Hepatocyte (in vitro differentiated cells): Measurements from ENCODE around the gene KDM4E. TPM values are rescaled to one million over a fixed set of nuclear protein-coding genes. Genes with fewer than 3 reads are reported as not detected.

Experiments
- DNase-seq: peaks from one replicate; pipeline ENCODE4 v3.0.0-alpha.2; 2016; ENCODE audit warnings: low spot score
- H2AFZ ChIP-seq: fragments of 200-600 bp; sonication (generic); 2 replicates; pipeline ENCODE4 v1.6.0; 2016; ENCODE audit warnings: antibody characterized with exemption, mild to moderate bottlenecking
- H3K27ac ChIP-seq: fragments of 200-600 bp; sonication (generic); 2 replicates; pipeline ENCODE4 v1.5.1; 2016; ENCODE audit warnings: mild to moderate bottlenecking
- H3K27me3 ChIP-seq: fragments of 200-600 bp; sonication (generic); 2 replicates; pipeline ENCODE4 v1.6.1; 2016
- H3K36me3 ChIP-seq: fragments of 200-600 bp; sonication (generic); replicated peaks from 2 replicates; pipeline ENCODE4 v1.5.1; 2016; ENCODE audit warnings: low read depth; ENCODE audit not compliant: insufficient read depth
- H3K4me1 ChIP-seq: fragments of 200-600 bp; sonication (generic); 2 replicates; pipeline ENCODE4 v1.5.1; 2016; ENCODE audit warnings: mild to moderate bottlenecking, moderate library complexity; ENCODE audit not compliant: insufficient read depth
- H3K4me2 ChIP-seq: fragments of 200-600 bp; sonication (generic); 2 replicates; pipeline ENCODE4 v1.6.0; 2016
- H3K4me3 ChIP-seq: fragments of 200-600 bp; sonication (generic); 2 replicates; pipeline ENCODE4 v1.5.1; 2016; ENCODE audit warnings: mild to moderate bottlenecking
- H3K79me2 ChIP-seq: fragments of 200-600 bp; sonication (generic); 2 replicates; pipeline ENCODE4 v1.6.0; 2017; ENCODE audit warnings: mild to moderate bottlenecking
- H3K9me2 ChIP-seq: fragments of 200-600 bp; sonication (generic); replicated peaks from 2 replicates; pipeline ENCODE4 v1.6.0; 2017; ENCODE audit warnings: mild to moderate bottlenecking; ENCODE audit not compliant: insufficient read depth
- H3K9me3 ChIP-seq: fragments of 200-600 bp; sonication (generic); 2 replicates; pipeline ENCODE4 v1.5.1; 2016; ENCODE audit warnings: low read depth, mild to moderate bottlenecking
- H4K20me1 ChIP-seq: fragments of 200-600 bp; sonication (generic); 2 replicates; pipeline ENCODE4 v1.6.0; 2016; ENCODE audit warnings: mild to moderate bottlenecking; ENCODE audit not compliant: insufficient read depth, poor library complexity, severe bottlenecking
- EZH2 ChIP-seq: fragments of 200-600 bp; sonication (generic); IDR thresholded peaks from 2 replicates; pipeline ENCODE4 v1.6.1; 2016; ENCODE audit warnings: antibody characterized with exemption, mild to moderate bottlenecking, borderline replicate concordance
- EZH2phosphoT487 ChIP-seq: fragments of 200-600 bp; sonication (generic); IDR thresholded peaks from one replicate; pipeline ENCODE4 v1.6.1; 2018; ENCODE audit warnings: antibody characterized with exemption, mild to moderate bottlenecking, low read depth, moderate library complexity; ENCODE audit not compliant: unreplicated experiment, severe bottlenecking
- WGBS: methylation state at CpG from one replicate; pipeline ENCODE4 v1.1.6; 2016; ENCODE audit warnings: low lambda C conversion rate; ENCODE audit errors: missing lambda C conversion rate; 5-methylcytosine and 5-hydroxymethylcytosine counted together
- polyA plus RNA-seq: library from polyadenylated mRNA; unstranded; fragments of >200 nt; fragmentation: Nextera tagmentation; extraction: Ambion mirVana; gene quantifications from 2 replicates; pipeline ENCODE4 v1.2.1, GENCODE V29; 2016
- total RNA-seq: library from RNA; depleted of rRNA; stranded (reverse); fragments of >200 nt; gene quantifications from 2 replicates; pipeline ENCODE4 v1.2.3, GENCODE V29; 2014
- TF ChIP-seq, protein P1 (sequence below): fragments of 200-600 bp; sonication (generic); IDR thresholded peaks from 2 replicates; pipeline ENCODE4 v1.5.1; 2016; ENCODE audit warnings: antibody characterized with exemption, mild to moderate bottlenecking; ENCODE audit not compliant: poor library complexity

KDM4E gene
- total and polyA plus RNA-seq, 2 experiments from 2014 or later = not detected

DNA sequence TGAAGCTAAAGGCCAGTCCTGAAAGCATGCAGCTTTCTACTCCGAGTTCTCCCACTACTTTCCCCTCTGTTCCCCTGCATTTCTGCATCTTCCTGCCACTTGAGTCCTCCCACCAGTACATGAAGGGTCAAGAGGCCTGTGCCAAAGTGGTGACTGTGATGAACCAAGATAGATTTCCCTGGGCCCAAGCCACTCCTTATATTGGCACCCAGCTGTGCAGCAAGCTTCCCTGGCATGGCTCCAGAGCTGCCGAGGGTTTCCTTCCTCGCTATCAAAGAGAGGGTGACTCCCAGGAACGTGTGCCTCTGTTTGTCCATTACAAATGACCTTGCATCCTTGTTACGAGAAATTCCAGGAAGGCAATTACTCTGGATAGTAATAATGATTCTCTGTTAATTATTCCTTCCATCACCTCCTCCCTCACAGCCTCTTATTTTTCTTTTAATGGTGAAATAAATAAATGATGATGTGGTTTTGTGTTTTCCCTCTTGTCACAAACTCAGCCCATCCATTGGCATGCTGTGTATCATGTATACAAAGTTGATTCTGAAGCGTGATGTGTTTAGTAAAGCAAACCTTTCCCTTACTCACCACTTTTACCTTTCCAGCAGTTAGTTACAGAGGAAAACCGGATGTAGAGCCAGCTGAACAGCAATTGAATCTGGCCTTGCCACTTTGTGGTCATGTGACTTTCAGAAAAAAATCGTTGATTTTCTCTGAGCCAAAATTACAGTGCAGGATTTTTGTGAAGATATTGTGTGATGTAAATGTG, 49.9 kb downstream of the KDM4E start:
- no peak overlapping the region for H3K27ac ChIP-seq
- no peak for DNase-seq
- 73% methylated on average over 8 of the region's 8 CpGs for WGBS

DNA sequence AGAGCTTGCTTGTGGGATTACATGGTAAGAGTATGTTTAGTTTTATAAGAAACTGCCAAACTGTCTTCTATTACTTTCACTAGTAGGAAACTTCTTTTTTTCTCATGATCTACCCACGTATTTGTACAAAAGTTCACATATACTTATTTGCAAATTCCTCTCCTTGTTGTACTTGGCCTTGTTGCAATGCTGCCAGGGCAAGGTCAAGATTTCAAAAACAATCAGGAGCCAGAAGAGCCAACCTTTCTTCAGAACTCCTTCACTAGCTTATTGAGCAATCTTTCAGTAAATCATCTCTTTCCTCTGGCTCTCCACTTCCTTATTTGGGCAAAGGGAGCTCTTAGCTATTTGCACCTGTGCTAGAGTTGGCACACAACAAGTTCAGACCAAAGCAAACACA, 51.4 kb downstream of the KDM4E start:
- H3K79me2 ChIP-seq = peaks cover 6% of the 10 kb centered on the region
- no peak overlapping the region for H2AFZ ChIP-seq
- TF ChIP-seq EZH2phosphoT487 = no peak
- TF ChIP-seq, protein P1, sequence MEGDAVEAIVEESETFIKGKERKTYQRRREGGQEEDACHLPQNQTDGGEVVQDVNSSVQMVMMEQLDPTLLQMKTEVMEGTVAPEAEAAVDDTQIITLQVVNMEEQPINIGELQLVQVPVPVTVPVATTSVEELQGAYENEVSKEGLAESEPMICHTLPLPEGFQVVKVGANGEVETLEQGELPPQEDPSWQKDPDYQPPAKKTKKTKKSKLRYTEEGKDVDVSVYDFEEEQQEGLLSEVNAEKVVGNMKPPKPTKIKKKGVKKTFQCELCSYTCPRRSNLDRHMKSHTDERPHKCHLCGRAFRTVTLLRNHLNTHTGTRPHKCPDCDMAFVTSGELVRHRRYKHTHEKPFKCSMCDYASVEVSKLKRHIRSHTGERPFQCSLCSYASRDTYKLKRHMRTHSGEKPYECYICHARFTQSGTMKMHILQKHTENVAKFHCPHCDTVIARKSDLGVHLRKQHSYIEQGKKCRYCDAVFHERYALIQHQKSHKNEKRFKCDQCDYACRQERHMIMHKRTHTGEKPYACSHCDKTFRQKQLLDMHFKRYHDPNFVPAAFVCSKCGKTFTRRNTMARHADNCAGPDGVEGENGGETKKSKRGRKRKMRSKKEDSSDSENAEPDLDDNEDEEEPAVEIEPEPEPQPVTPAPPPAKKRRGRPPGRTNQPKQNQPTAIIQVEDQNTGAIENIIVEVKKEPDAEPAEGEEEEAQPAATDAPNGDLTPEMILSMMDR = no peak
- TF ChIP-seq EZH2 = no peak
- peak overlapping the region; percentile 41 for H3K27ac ChIP-seq
- H4K20me1 ChIP-seq = no peaks in the 10 kb centered on the region
- no peaks in the 10 kb centered on the region for H3K36me3 ChIP-seq
- no peaks in the 10 kb centered on the region for H3K4me1 ChIP-seq
- H3K9me2 ChIP-seq = no peaks in the 10 kb centered on the region
- DNase-seq = peak; percentile 40
- H3K4me3 ChIP-seq = no peak overlapping the region
- WGBS = 32% methylated on average over 1 of the region's 1 CpG
- no peaks in the 10 kb centered on the region for H3K9me3 ChIP-seq
- H3K27me3 ChIP-seq = no peaks in the 10 kb centered on the region
- H3K4me2 ChIP-seq = no peak overlapping the region

More for the DNA sequence above, 49.9 kb downstream of the KDM4E start:
- Histone ChIP-seq H3K4me2 (no peak overlapping the region), H3K27me3 (no peaks in the 10 kb centered on the region), H4K20me1 (no peaks in the 10 kb centered on the region), H2AFZ (no peak overlapping the region), H3K9me3 (no peaks in the 10 kb centered on the region), H3K9me2 (no peaks in the 10 kb centered on the region), H3K36me3 (no peaks in the 10 kb centered on the region), H3K4me1 (no peaks in the 10 kb centered on the region), H3K4me3 (no peak overlapping the region), H3K79me2 (peaks cover 19% of the 10 kb centered on the region)
- no peak for TF ChIP-seq EZH2
- TF ChIP-seq, protein P1 = no peak
- no peak for TF ChIP-seq EZH2phosphoT487

DNA sequence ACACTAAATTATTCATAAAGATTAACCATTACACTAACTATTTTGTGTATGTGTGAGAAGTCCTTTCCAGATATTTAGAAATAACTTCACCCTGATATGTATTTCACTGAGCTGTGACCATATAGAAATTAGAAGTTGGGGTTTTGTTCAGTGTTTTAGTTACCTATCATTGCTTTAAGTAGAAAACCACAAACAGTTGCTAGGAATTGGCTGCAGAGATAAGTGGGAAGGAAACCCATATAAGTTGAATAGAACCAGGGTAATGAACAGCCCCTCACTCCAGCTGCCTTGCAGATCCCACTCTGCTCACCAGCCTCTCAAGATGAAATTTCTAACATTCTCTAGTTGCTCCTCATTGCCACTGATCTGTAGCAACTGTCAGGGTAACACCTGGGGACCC, 51.9 kb downstream of the KDM4E start:
- Histone ChIP-seq H3K9me3 (no peaks in the 10 kb centered on the region), H3K27me3 (no peaks in the 10 kb centered on the region), H3K36me3 (no peaks in the 10 kb centered on the region), H4K20me1 (no peaks in the 10 kb centered on the region), H3K79me2 (peaks cover under 1% of the 10 kb centered on the region), H3K4me1 (no peaks in the 10 kb centered on the region), H3K9me2 (no peaks in the 10 kb centered on the region), H3K4me3 (no peak overlapping the region), H3K27ac (peak overlapping the region; percentile 41), H3K4me2 (no peak overlapping the region), H2AFZ (no peak overlapping the region)
- no peak for TF ChIP-seq EZH2
- TF ChIP-seq, protein P1 = no peak
- TF ChIP-seq EZH2phosphoT487 = no peak
- no peak for DNase-seq

Other genes with a start within 250 kb of the KDM4E start
- gene CWC15, start 51.7 kb upstream of the KDM4E start, total RNA-seq = 57.6 and 58.6 TPM in 2 replicates
- 58.3 and 82.6 TPM in 2 replicates for gene CWC15, start 51.7 kb upstream of the KDM4E start, polyA plus RNA-seq
- gene KDM4D, start 51.5 kb upstream of the KDM4E start, total RNA-seq = 0.80 and 0.84 TPM in 2 replicates
- 0.46 and 1.3 TPM in 2 replicates for gene KDM4D, start 51.5 kb upstream of the KDM4E start, polyA plus RNA-seq
- gene KDM4F, start 24.2 kb downstream of the KDM4E start, total RNA-seq = not detected in 2 replicates
- not detected in 2 replicates for gene KDM4F, start 24.2 kb downstream of the KDM4E start, polyA plus RNA-seq
- gene SRSF8, start 41.7 kb downstream of the KDM4E start, total RNA-seq = 31.2 and 52.0 TPM in 2 replicates
- 43.0 and 48.2 TPM in 2 replicates for gene SRSF8, start 41.7 kb downstream of the KDM4E start, polyA plus RNA-seq
- gene ENDOD1, start 64.6 kb downstream of the KDM4E start, total RNA-seq = 26.6 and 27.6 TPM in 2 replicates
- gene ENDOD1, start 64.6 kb downstream of the KDM4E start, polyA plus RNA-seq = 8.8 and 10.4 TPM in 2 replicates
- gene SESN3, start 205.9 kb downstream of the KDM4E start, total RNA-seq = 106 and 107 TPM in 2 replicates
- 8.1 and 8.9 TPM in 2 replicates for gene SESN3, start 205.9 kb downstream of the KDM4E start, polyA plus RNA-seq